HepG2 (cell line): ENCODE results near the gene ST3GAL5. TPM values are rescaled to one million over a fixed set of nuclear protein-coding genes. Genes with fewer than 3 reads are reported as not detected.

ENCODE experiments used
- ATAC-seq: fragments of 200-7000 bp; cut with Tn5 transposase; 3 replicates; pipeline ENCODE4 v1.9.1; 2020; ENCODE audit warnings: mild to moderate bottlenecking, moderate library complexity
- BruUV-seq: library from RNA; stranded (reverse); fragments of 400-500 nt; replicated peaks from 2 replicates; lab custom pipeline; 2021; lab: Mats Ljungman, UMichigan
- CTCF ChIA-PET: fragments of 300-600 bp; formaldehyde crosslinking; extraction: SDS; loops from one replicate; lab custom pipeline; 2021; ENCODE audit warnings: low total read pairs, inconsistent platforms, low intra/inter-chr PET ratio; lab: Yijun Ruan, JAX
- POLR2A ChIA-PET: fragments of 350-600 bp; sonication (Branson Sonifier 250); formaldehyde crosslinking; loops from one replicate; lab custom pipeline; 2020; ENCODE audit warnings: antibody characterized with exemption, inconsistent platforms; lab: Yijun Ruan, JAX
- DNase-seq: peaks from one replicate; pipeline ENCODE4 v3.0.0-alpha.2; 2015; ENCODE audit warnings: low spot score
- FAIRE-seq: peaks from 3 replicates; lab custom pipeline; 2011; peaks lifted over from hg19 to GRCh38; lab: Jason Lieb, UNC
- H2AFZ ChIP-seq: one replicate; pipeline ENCODE4 v1.6.1; 2011; ENCODE audit warnings: low read length, inconsistent platforms
- H3K27ac ChIP-seq: fragments of 300-600 bp; 3 replicates; pipeline ENCODE4 v1.8.0; 2011; ENCODE audit warnings: mixed run types, mild to moderate bottlenecking, mixed read lengths, low read length, inconsistent platforms; ENCODE audit not compliant: insufficient read depth; ENCODE audit errors: extremely low read length
- H3K27me3 ChIP-seq, 2 experiments: fragments of 200-600 bp in 1 of 2; 2 replicates in 1 of 2; 3 replicates in 1 of 2; pipeline versions ENCODE4 v1.6.0 to v1.8.0; 2011; ENCODE audit warnings: low read length in 2 of 2, mild to moderate bottlenecking in 2 of 2, moderate library complexity in 2 of 2, inconsistent platforms in 1 of 2; ENCODE audit not compliant: insufficient read depth in 2 of 2, control insufficient read depth in 1 of 2
- H3K36me3 ChIP-seq, 2 experiments: fragments of 200-600 bp in 1 of 2; replicated peaks in 1 of 2; 2 replicates in 1 of 2; 3 replicates in 1 of 2; pipeline versions ENCODE4 v1.5.1 to v1.8.0; 2011; ENCODE audit warnings: low read length in 2 of 2, inconsistent platforms in 1 of 2; ENCODE audit not compliant: insufficient read depth in 2 of 2, control insufficient read depth in 1 of 2
- H3K4me1 ChIP-seq: 2 replicates; pipeline ENCODE4 v1.5.1; 2012; ENCODE audit warnings: low read length, inconsistent platforms; ENCODE audit not compliant: insufficient read depth
- H3K4me2 ChIP-seq: 2 replicates; pipeline ENCODE4 v1.6.0; 2011; ENCODE audit warnings: low read depth, low read length, inconsistent platforms
- H3K4me3 ChIP-seq, 3 experiments: fragments of 200-600 bp in 1 of 3; sonication (generic), shearing (Covaris generic) in 1 of 3; replicated peaks in 1 of 3; 2 replicates each; pipeline ENCODE4 v1.5.1; 2011 to 2016; ENCODE audit warnings: low read length in 3 of 3, inconsistent platforms in 2 of 3, low read depth in 2 of 3, mild to moderate bottlenecking in 2 of 3, control low read depth in 1 of 3, mixed read lengths in 1 of 3; ENCODE audit not compliant: insufficient read depth in 1 of 3
- H3K79me2 ChIP-seq: one replicate; pipeline ENCODE4 v1.6.1; 2011; ENCODE audit warnings: low read length, inconsistent platforms; ENCODE audit not compliant: insufficient read depth
- H3K9ac ChIP-seq: 2 replicates; pipeline ENCODE4 v1.6.0; 2011; ENCODE audit warnings: mild to moderate bottlenecking, low read depth, low read length, inconsistent platforms; ENCODE audit not compliant: insufficient read depth
- H3K9me3 ChIP-seq: 2 replicates; pipeline ENCODE4 v1.5.1; 2012; ENCODE audit warnings: mild to moderate bottlenecking, low read length
- H4K20me1 ChIP-seq: 2 replicates; pipeline ENCODE4 v1.6.0; 2011; ENCODE audit warnings: inconsistent platforms, mild to moderate bottlenecking, low read length, moderate library complexity; ENCODE audit not compliant: insufficient read depth
- CTCF ChIP-seq: sonication (generic); formaldehyde crosslinking; IDR thresholded peaks from 2 replicates; pipeline ENCODE4 v1.5.0; 2020; ENCODE audit warnings: mild to moderate bottlenecking, missing genetic modification reagents, moderate library complexity
- KLF16 ChIP-seq, 2 experiments: sonication (generic) in 1 of 2; formaldehyde crosslinking in 1 of 2; IDR thresholded peaks; 2 replicates each; pipeline versions ENCODE4 v1.6.1 to v1.8.0; 2016 to 2023; ENCODE audit warnings: missing genetic modification reagents in 2 of 2, missing compliant biosample characterization in 1 of 2
- THAP9 ChIP-seq: sonication (generic); formaldehyde crosslinking; IDR thresholded peaks from 2 replicates; pipeline ENCODE4; 2020; ENCODE audit warnings: missing genetic modification reagents, mild to moderate bottlenecking, borderline replicate concordance
- ZFP37 ChIP-seq: sonication (generic); formaldehyde crosslinking; IDR thresholded peaks from 2 replicates; pipeline ENCODE4 v1.4.0; 2020; ENCODE audit warnings: missing genetic modification reagents, borderline replicate concordance
- ZKSCAN5 ChIP-seq: sonication (generic); formaldehyde crosslinking; IDR thresholded peaks from 2 replicates; pipeline ENCODE4 v1.5.1; 2020; ENCODE audit warnings: mild to moderate bottlenecking, missing genetic modification reagents
- ZNF256 ChIP-seq: sonication (generic); formaldehyde crosslinking; conservative IDR thresholded peaks from 2 replicates; pipeline ENCODE4 v1.4.0; 2020; ENCODE audit warnings: missing genetic modification reagents
- ZNF263 ChIP-seq: sonication (generic); formaldehyde crosslinking; IDR thresholded peaks from 2 replicates; pipeline ENCODE4 v1.4.0; 2020; ENCODE audit warnings: missing genetic modification reagents
- ZNF563 ChIP-seq: sonication (generic); formaldehyde crosslinking; IDR thresholded peaks from 2 replicates; pipeline ENCODE4 v1.8.0; 2022; ENCODE audit warnings: mild to moderate bottlenecking, moderate library complexity, missing genetic modification reagents
- ZNF780A ChIP-seq: sonication (generic); formaldehyde crosslinking; IDR thresholded peaks from 2 replicates; pipeline ENCODE4 v1.8.0; 2022; ENCODE audit warnings: mild to moderate bottlenecking, missing genetic modification reagents, moderate library complexity
- WGBS: methylation state at CpG from one replicate; pipeline ENCODE4 v1.1.6; 2017; ENCODE audit warnings: low lambda C conversion rate; 5-methylcytosine and 5-hydroxymethylcytosine counted together
- in situ Hi-C: cut with HindIII; loops from 2 replicates; pipeline ENCODE4 v1.10.0; 2017; ENCODE audit warnings: low pct_unique_long_range_greater_than_20kb; ENCODE audit not compliant: extremely low pct_ligation_motif_present
- intact Hi-C: fragments of 100-400 bp; cut with micrococcal nuclease; formaldehyde crosslinking; loops from one replicate; pipeline ENCODE4 v1.10.0; 2022; ENCODE audit not compliant: unreplicated experiment
- polyA plus RNA-seq, 8 experiments: library from polyadenylated mRNA; depleted of rRNA in 3 of 8; stranded (reverse) in 7 of 8; unstranded in 1 of 8; fragments of >200 nt; fragmentation: Illumina TruSeq in 4 of 8; extraction: Trizol in 4 of 8; gene quantifications; 2 replicates each; pipeline versions ENCODE4 v1.2.1 to v1.2.3, GENCODE V29; 2011 to 2016; ENCODE audit warnings: low read depth in 4 of 8, missing spikeins in 1 of 8, mixed read lengths in 1 of 8; ENCODE audit not compliant: insufficient read depth in 1 of 8
- total RNA-seq, 5 experiments: library from RNA; depleted of rRNA; stranded (reverse); fragments of >200 nt; fragmentation: Illumina TruSeq; extraction: Trizol; gene quantifications; 2 replicates each; pipeline ENCODE4 v1.2.3, GENCODE V29; 2016; ENCODE audit warnings: low read depth in 1 of 5
- TF ChIP-seq, protein P1 (sequence below): sonication (generic); formaldehyde crosslinking; IDR thresholded peaks from 2 replicates; pipeline ENCODE4 v1.5.0; 2020; ENCODE audit warnings: missing genetic modification reagents
- TF ChIP-seq, protein P2 (sequence below): sonication (generic); formaldehyde crosslinking; IDR thresholded peaks from 2 replicates; pipeline ENCODE4 v1.4.0; 2020; ENCODE audit warnings: missing genetic modification reagents, borderline replicate concordance

The ST3GAL5 gene
- total and polyA plus RNA-seq, 2 of the 13 experiments (the other 11 are each of a cell fraction or from before 2014, with no cell fraction given), result 1.3 to 2.0 TPM

- in situ Hi-C loops (no loop called here), intact Hi-C loops (no loop called here)
- Histone ChIP-seq H3K9me3 (no peaks in the 10 kb centered on the region), H3K27ac (no peak overlapping the region), H3K4me1 (no peaks in the 10 kb centered on the region), H2AFZ (no peak overlapping the region), H4K20me1 (no peaks in the 10 kb centered on the region), H3K36me3 (no peaks in the 10 kb centered on the region), H3K9ac (no peak overlapping the region), H3K4me3 (no peak overlapping the region), H3K4me2 (no peak overlapping the region), H3K27me3 (no peaks in the 10 kb centered on the region), H3K79me2 (no peaks in the 10 kb centered on the region)
- FAIRE-seq (no peak), DNase-seq (no peak), ATAC-seq (no peak)
- WGBS, result 45% methylated on average over 4 of the region's 4 CpGs
- ChIA-PET POLR2A (no interaction called here), CTCF (no interaction called here)
- BruUV-seq, result no TSS peak
- TF ChIP-seq ZNF256 (CRISPR knock-in tag) (no peak), ZNF563 (CRISPR knock-in tag) (no peak), ZNF263 (CRISPR knock-in tag) (no peak)
- TF ChIP-seq, protein P1, sequence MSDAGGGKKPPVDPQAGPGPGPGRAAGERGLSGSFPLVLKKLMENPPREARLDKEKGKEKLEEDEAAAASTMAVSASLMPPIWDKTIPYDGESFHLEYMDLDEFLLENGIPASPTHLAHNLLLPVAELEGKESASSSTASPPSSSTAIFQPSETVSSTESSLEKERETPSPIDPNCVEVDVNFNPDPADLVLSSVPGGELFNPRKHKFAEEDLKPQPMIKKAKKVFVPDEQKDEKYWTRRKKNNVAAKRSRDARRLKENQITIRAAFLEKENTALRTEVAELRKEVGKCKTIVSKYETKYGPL (CRISPR knock-in tag), result no peak
- TF ChIP-seq, protein P2, sequence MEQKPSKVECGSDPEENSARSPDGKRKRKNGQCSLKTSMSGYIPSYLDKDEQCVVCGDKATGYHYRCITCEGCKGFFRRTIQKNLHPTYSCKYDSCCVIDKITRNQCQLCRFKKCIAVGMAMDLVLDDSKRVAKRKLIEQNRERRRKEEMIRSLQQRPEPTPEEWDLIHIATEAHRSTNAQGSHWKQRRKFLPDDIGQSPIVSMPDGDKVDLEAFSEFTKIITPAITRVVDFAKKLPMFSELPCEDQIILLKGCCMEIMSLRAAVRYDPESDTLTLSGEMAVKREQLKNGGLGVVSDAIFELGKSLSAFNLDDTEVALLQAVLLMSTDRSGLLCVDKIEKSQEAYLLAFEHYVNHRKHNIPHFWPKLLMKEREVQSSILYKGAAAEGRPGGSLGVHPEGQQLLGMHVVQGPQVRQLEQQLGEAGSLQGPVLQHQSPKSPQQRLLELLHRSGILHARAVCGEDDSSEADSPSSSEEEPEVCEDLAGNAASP (CRISPR knock-in tag), result no peak
Measured at GRCh38 chr2:85844486-85844885, 44.3 kb downstream of the ST3GAL5 start.

GRCh38 chr2:85843543-85843942, 45.2 kb downstream of the ST3GAL5 start:
- no peaks in the 10 kb centered on the region for H3K4me1 ChIP-seq
- BruUV-seq, result no TSS peak
- intact Hi-C loops (no loop called here), in situ Hi-C loops (no loop called here)
- H3K9me3 ChIP-seq, result no peaks in the 10 kb centered on the region
- H4K20me1 ChIP-seq, result no peaks in the 10 kb centered on the region
- H3K4me2 ChIP-seq, result no peak overlapping the region
- no peaks in the 10 kb centered on the region for H3K27me3 ChIP-seq
- ChIA-PET POLR2A (no interaction called here), CTCF (no interaction called here)
- H3K9ac ChIP-seq, result no peak overlapping the region
- H2AFZ ChIP-seq, result no peak overlapping the region
- peak; percentile 30 for FAIRE-seq
- H3K79me2 ChIP-seq, result no peaks in the 10 kb centered on the region
- H3K36me3 ChIP-seq, result no peaks in the 10 kb centered on the region
- no peak overlapping the region for H3K4me3 ChIP-seq
- ATAC-seq, result no peak
- 10% methylated on average over 4 of the region's 4 CpGs for WGBS
- no peak for DNase-seq
- no peak overlapping the region for H3K27ac ChIP-seq
- TF ChIP-seq THAP9, result no peak
- no peak for TF ChIP-seq ZFP37 (CRISPR knock-in tag)
- TF ChIP-seq KLF16 (CRISPR knock-in tag; IDR thresholded peaks at IDR 0.05), result peak in 1 of 2 experiments; percentile 85; a peak in 2 of 4 replicates
- TF ChIP-seq ZKSCAN5 (CRISPR knock-in tag), result no peak
- peak; percentile 47 for TF ChIP-seq CTCF (CRISPR knock-in tag)
- no peak for TF ChIP-seq ZNF780A (CRISPR knock-in tag)
